CD14-positive monocyte (primary cell): ENCODE measurements around the gene ARL14EPL. TPM values are rescaled to one million over a fixed set of nuclear protein-coding genes. Genes with fewer than 3 reads are reported as not detected.
A peak's percentile ranks its signal among the peaks of the same experiment; 100 is the strongest.

ENCODE experiments used
- DNase-seq, 3 donors: peaks; one replicate each; pipeline ENCODE4 v3.0.0-alpha.2; 2011 to 2022
- H2AFZ ChIP-seq: 2 replicates; pipeline ENCODE4 v1.6.0; 2012; ENCODE audit warnings: mild to moderate bottlenecking, low read depth, low read length, inconsistent platforms; ENCODE audit not compliant: insufficient read depth, poor library complexity, severe bottlenecking
- H3K27ac ChIP-seq, 2 donors: 1 replicate in 1 of 2; 2 replicates in 1 of 2; pipeline ENCODE4 v1.5.1; 2012 to 2013; ENCODE audit warnings: low read length in 2 of 2, control low read depth in 1 of 2, inconsistent platforms in 1 of 2, low read depth in 1 of 2, mild to moderate bottlenecking in 1 of 2
- H3K27me3 ChIP-seq, 2 donors: one replicate each; pipeline versions ENCODE4 v1.6.0 to v1.6.1; 2011 to 2013; ENCODE audit warnings: low read length in 2 of 2; ENCODE audit not compliant: control insufficient read depth in 2 of 2, insufficient read depth in 2 of 2
- H3K36me3 ChIP-seq, 2 donors: replicated peaks in 1 of 2; 1 replicate in 1 of 2; 2 replicates in 1 of 2; pipeline versions ENCODE4 v1.5.1 to v1.6.1; 2012 to 2013; ENCODE audit warnings: low read length in 2 of 2, control low read depth in 1 of 2, inconsistent platforms in 1 of 2, mild to moderate bottlenecking in 1 of 2; ENCODE audit not compliant: insufficient read depth in 2 of 2, control insufficient read depth in 1 of 2
- H3K4me1 ChIP-seq, 2 donors: 1 replicate in 1 of 2; 2 replicates in 1 of 2; pipeline versions ENCODE4 v1.5.1 to v1.6.1; 2012 to 2013; ENCODE audit warnings: low read length in 2 of 2, control low read depth in 1 of 2, inconsistent platforms in 1 of 2, mild to moderate bottlenecking in 1 of 2, moderate library complexity in 1 of 2; ENCODE audit not compliant: insufficient read depth in 2 of 2, control insufficient read depth in 1 of 2
- H3K4me2 ChIP-seq: replicated peaks from 2 replicates; pipeline ENCODE3; 2012; ENCODE audit warnings: low read length, moderate library complexity, mild to moderate bottlenecking; ENCODE audit not compliant: poor library complexity, severe bottlenecking; ENCODE audit errors: extremely low read depth
- H3K4me3 ChIP-seq, 3 experiments: fragments of 200-600 bp in 1 of 3; sonication (generic) in 1 of 3; replicated peaks in 1 of 3; 1 replicate in 2 of 3; 2 replicates in 1 of 3; pipeline ENCODE4 v1.5.1; 2011 to 2013; ENCODE audit warnings: low read length in 3 of 3, mild to moderate bottlenecking in 3 of 3, control low read depth in 2 of 3, low read depth in 2 of 3, inconsistent platforms in 1 of 3, moderate library complexity in 1 of 3
- H3K79me2 ChIP-seq: 2 replicates; pipeline ENCODE4 v1.6.0; 2012; ENCODE audit warnings: mild to moderate bottlenecking, control low read depth, inconsistent platforms, low read length, moderate library complexity; ENCODE audit not compliant: insufficient read depth
- H3K9ac ChIP-seq: 2 replicates; pipeline ENCODE4 v1.6.0; 2017; ENCODE audit warnings: low read length, mild to moderate bottlenecking; ENCODE audit not compliant: insufficient read depth, poor library complexity, severe bottlenecking
- H3K9me3 ChIP-seq, 2 donors: replicated peaks in 1 of 2; 1 replicate in 1 of 2; 2 replicates in 1 of 2; pipeline versions ENCODE4 v1.5.1 to v1.6.1; 2012 to 2013; ENCODE audit warnings: low read length in 2 of 2, control low read depth in 1 of 2; ENCODE audit not compliant: control insufficient read depth in 1 of 2, insufficient read depth in 1 of 2
- H4K20me1 ChIP-seq: 2 replicates; pipeline ENCODE4 v1.6.0; 2012; ENCODE audit warnings: mild to moderate bottlenecking, low read length, control low read depth, moderate library complexity; ENCODE audit not compliant: insufficient read depth
- H3K27ac Mint-ChIP-seq, 7 donors: one replicate each; pipeline ENCODE4 v1.8.0; 2020; ENCODE audit warnings: mild to moderate bottlenecking in 7 of 7, mixed read lengths in 7 of 7, moderate library complexity in 6 of 7, inconsistent platforms in 2 of 7
- H3K27me3 Mint-ChIP-seq, 3 donors: one replicate each; pipeline ENCODE4 v1.8.0; 2021 to 2022; ENCODE audit warnings: low read depth in 3 of 3, mild to moderate bottlenecking in 3 of 3, mixed read lengths in 3 of 3, moderate library complexity in 3 of 3, inconsistent platforms in 1 of 3
- H3K36me3 Mint-ChIP-seq, 2 donors: one replicate each; pipeline ENCODE4 v1.8.0; 2020; ENCODE audit warnings: mixed read lengths in 2 of 2, inconsistent platforms in 1 of 2, mild to moderate bottlenecking in 1 of 2
- H3K4me1 Mint-ChIP-seq: one replicate; pipeline ENCODE4 v1.8.0; 2020; ENCODE audit warnings: mild to moderate bottlenecking, mixed read lengths
- H3K4me3 Mint-ChIP-seq, 2 donors: one replicate each; pipeline ENCODE4 v1.8.0; 2020; ENCODE audit warnings: mild to moderate bottlenecking in 2 of 2, mixed read lengths in 2 of 2, moderate library complexity in 1 of 2
- H3K9me3 Mint-ChIP-seq, 7 donors: one replicate each; pipeline ENCODE4 v1.8.0; 2020 to 2022; ENCODE audit warnings: mixed read lengths in 7 of 7, mild to moderate bottlenecking in 6 of 7, moderate library complexity in 6 of 7, inconsistent platforms in 2 of 7
- WGBS: methylation state at CpG from one replicate; pipeline ENCODE4 v1.1.5; 2013; ENCODE audit warnings: missing lambda C conversion rate; ENCODE audit not compliant: insufficient coverage; 5-methylcytosine and 5-hydroxymethylcytosine counted together
- intact Hi-C, 2 donors: fragments of 100-400 bp; cut with micrococcal nuclease; formaldehyde crosslinking; loops; one replicate each; pipeline versions ENCODE4 v1.15.0 to v1.15.1; 2023
- polyA plus RNA-seq, 3 donors: library from polyadenylated mRNA; depleted of rRNA in 1 of 3; unstranded in 2 of 3; stranded (reverse) in 1 of 3; fragments of 300-500 nt in 2 of 3; fragments of >200 nt in 1 of 3; fragmentation: Illumina TruSeq in 2 of 3; gene quantifications; 1 replicate in 2 of 3; 2 replicates in 1 of 3; pipeline ENCODE4 v1.2.3, GENCODE V29; 2012 to 2021
- TF ChIP-seq, protein P1 (sequence below): fragments of 200-600 bp; IDR thresholded peaks from one replicate; pipeline ENCODE4 v1.8.0; 2022; ENCODE audit warnings: antibody characterized with exemption, mild to moderate bottlenecking

Gene ARL14EPL
- polyA plus RNA-seq, 3 donors, result 0.11 TPM; not detected in 2

DNA sequence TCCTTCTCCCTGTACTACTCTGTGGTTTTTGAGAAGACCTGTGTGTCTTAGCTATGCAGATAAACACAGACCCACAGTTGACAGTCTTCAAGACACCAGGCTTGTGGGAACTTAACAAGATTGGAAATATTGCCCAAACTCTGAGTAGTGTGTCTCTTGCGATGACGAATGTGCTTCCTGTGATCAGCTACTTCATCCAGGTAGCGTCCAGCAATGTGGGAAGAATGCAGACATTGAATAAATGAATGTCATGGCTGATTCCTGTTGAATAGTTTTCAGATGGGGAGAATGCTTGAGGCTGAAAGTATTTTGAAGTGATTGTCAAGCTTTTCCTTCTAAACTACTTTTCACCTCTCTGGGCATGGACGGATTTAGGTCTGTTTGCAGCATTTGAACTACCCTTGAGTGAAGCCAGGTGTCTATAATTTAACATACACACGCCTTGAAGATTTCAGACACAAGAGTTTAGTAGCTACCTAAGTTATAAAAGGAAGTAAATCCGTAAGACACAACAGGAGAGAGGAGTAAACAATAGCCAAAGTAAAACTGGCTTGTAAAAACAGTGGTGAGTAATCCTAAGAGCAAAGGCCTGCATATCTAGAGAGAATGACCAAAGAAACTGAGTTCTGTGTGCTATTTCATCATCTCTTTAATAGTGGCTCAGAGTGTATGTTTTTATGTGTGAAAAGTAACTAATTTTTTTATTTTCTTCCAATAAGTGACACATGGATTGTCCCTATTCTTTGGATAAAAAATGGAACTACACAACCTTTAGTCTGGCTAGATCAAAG, 30.0 kb upstream of the ARL14EPL start:
- H3K27ac ChIP-seq, result no peak overlapping the region
- Mint-ChIP-seq H3K9me3 (peaks cover 0 to 2% (median 0%) of the 10 kb centered on the region in 7 donors), H3K27me3 (peaks cover 0 to 3% (median 2%) of the 10 kb centered on the region in 3 donors), H3K4me3 (no peak overlapping the region), H3K36me3 (no peaks in the 10 kb centered on the region), H3K27ac (no peak overlapping the region), H3K4me1 (no peaks in the 10 kb centered on the region)
- no peaks in the 10 kb centered on the region for H4K20me1 ChIP-seq
- WGBS, result 96% methylated on average over 3 of the region's 6 CpGs
- no peaks in the 10 kb centered on the region for H3K27me3 ChIP-seq
- no peak for DNase-seq
- no peak overlapping the region for H3K4me3 ChIP-seq
- H3K4me2 ChIP-seq, result no peak overlapping the region
- H3K4me1 ChIP-seq, result no peaks in the 10 kb centered on the region
- no peak overlapping the region for H2AFZ ChIP-seq
- H3K79me2 ChIP-seq, result no peaks in the 10 kb centered on the region
- H3K9ac ChIP-seq, result no peak overlapping the region
- intact Hi-C loops, result no loop called here
- no peaks in the 10 kb centered on the region for H3K9me3 ChIP-seq
- H3K36me3 ChIP-seq, result no peaks in the 10 kb centered on the region
- TF ChIP-seq, protein P1, sequence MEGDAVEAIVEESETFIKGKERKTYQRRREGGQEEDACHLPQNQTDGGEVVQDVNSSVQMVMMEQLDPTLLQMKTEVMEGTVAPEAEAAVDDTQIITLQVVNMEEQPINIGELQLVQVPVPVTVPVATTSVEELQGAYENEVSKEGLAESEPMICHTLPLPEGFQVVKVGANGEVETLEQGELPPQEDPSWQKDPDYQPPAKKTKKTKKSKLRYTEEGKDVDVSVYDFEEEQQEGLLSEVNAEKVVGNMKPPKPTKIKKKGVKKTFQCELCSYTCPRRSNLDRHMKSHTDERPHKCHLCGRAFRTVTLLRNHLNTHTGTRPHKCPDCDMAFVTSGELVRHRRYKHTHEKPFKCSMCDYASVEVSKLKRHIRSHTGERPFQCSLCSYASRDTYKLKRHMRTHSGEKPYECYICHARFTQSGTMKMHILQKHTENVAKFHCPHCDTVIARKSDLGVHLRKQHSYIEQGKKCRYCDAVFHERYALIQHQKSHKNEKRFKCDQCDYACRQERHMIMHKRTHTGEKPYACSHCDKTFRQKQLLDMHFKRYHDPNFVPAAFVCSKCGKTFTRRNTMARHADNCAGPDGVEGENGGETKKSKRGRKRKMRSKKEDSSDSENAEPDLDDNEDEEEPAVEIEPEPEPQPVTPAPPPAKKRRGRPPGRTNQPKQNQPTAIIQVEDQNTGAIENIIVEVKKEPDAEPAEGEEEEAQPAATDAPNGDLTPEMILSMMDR, result no peak

DNA sequence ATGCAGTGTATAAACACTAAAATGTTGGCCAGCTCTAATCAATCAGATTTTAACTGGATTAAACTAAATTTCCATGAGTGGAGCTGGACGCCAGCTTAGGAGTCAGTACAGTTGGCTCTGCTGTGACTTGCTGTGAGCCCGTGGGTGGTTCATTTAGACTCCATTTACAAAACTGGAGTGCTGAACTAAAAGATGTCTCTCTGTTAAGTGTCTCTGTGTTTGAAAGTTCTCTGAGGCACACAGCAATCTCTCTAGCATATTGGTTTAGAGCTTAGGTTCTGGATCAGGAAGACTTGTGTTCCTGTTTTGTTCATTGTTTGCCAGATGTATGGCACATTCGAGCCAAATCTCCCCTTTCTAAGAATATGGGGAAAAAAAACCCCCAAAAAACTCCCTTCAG, 28.0 kb upstream of the ARL14EPL start:
- DNase-seq, result no peak
- Mint-ChIP-seq H3K27ac (peak overlapping the region in 1 of 7 donors; percentile 14), H3K36me3 (no peaks in the 10 kb centered on the region), H3K27me3 (peaks cover 0 to 2% (median 2%) of the 10 kb centered on the region in 3 donors), H3K4me1 (no peaks in the 10 kb centered on the region), H3K9me3 (peaks cover 0 to 4% (median 0%) of the 10 kb centered on the region in 7 donors), H3K4me3 (no peak overlapping the region)
- no peak overlapping the region for H3K4me3 ChIP-seq
- H3K79me2 ChIP-seq, result no peaks in the 10 kb centered on the region
- TF ChIP-seq, protein P1, result no peak
- H3K4me2 ChIP-seq, result no peak overlapping the region
- H3K27ac ChIP-seq, result no peak overlapping the region
- intact Hi-C loops, result no loop called here
- H4K20me1 ChIP-seq, result no peaks in the 10 kb centered on the region
- no peaks in the 10 kb centered on the region for H3K36me3 ChIP-seq
- no peaks in the 10 kb centered on the region for H3K9me3 ChIP-seq
- no peak overlapping the region for H2AFZ ChIP-seq
- no peak overlapping the region for H3K9ac ChIP-seq
- no peaks in the 10 kb centered on the region for H3K4me1 ChIP-seq
- no peaks in the 10 kb centered on the region for H3K27me3 ChIP-seq
- WGBS, result 100% methylated on average over 1 of the region's 3 CpGs
